HFFc6 (cell line): ENCODE results near the gene MFNG. TPM values are rescaled to one million over a fixed set of nuclear protein-coding genes. Genes with fewer than 3 reads are reported as not detected.

Experiments used
- DNase-seq: peaks from one replicate; pipeline ENCODE4 v3.0.0-alpha.2; 2018
- H3K27ac Mint-ChIP-seq: 2 replicates; pipeline ENCODE4 v1.8.0; 2020; ENCODE audit warnings: mild to moderate bottlenecking, mixed read lengths
- H3K27me3 Mint-ChIP-seq: 2 replicates; pipeline ENCODE4 v1.8.0; 2021; ENCODE audit warnings: mild to moderate bottlenecking, moderate library complexity, mixed read lengths; ENCODE audit not compliant: insufficient read depth
- H3K36me3 Mint-ChIP-seq: 2 replicates; pipeline ENCODE4 v1.8.0; 2021; ENCODE audit warnings: low read depth, mixed read lengths
- H3K4me1 Mint-ChIP-seq: 2 replicates; pipeline ENCODE4 v1.8.0; 2020; ENCODE audit warnings: low read depth, mixed read lengths
- H3K4me3 Mint-ChIP-seq: 2 replicates; pipeline ENCODE4 v1.8.0; 2020; ENCODE audit warnings: mild to moderate bottlenecking, moderate library complexity, mixed read lengths
- H3K9me3 Mint-ChIP-seq: 2 replicates; pipeline ENCODE4 v1.8.0; 2020; ENCODE audit warnings: mild to moderate bottlenecking, mixed read lengths
- CTCF ChIP-seq: fragments of 200-600 bp; sonication (generic); IDR thresholded peaks from 2 replicates; pipeline ENCODE4 v1.5.0; 2021; ENCODE audit warnings: antibody characterized with exemption, mild to moderate bottlenecking
- total RNA-seq, 6 experiments: library from RNA; stranded (reverse); fragmentation: NEBNext Ultra II Directional; extraction: Animal tissue kit (Norgen Biotek cat#: 25700); gene quantifications; 2 replicates in 1 of 6; 3 replicates in 5 of 6; pipeline ENCODE4 v1.2.3, GENCODE V29; 2021

The MFNG gene
- total RNA-seq, 6 experiments from 2014 or later = not detected

- peaks cover 30% of the 10 kb centered on the region for H3K36me3 Mint-ChIP-seq
- H3K4me3 Mint-ChIP-seq = no peak overlapping the region; the same call in 1 of the 2 replicates
- peaks cover 14% of the 10 kb centered on the region for H3K4me1 Mint-ChIP-seq
- DNase-seq = peak; percentile 28
- peaks cover 13% of the 10 kb centered on the region for H3K27me3 Mint-ChIP-seq
- no peak for TF ChIP-seq CTCF
- no peak overlapping the region for H3K27ac Mint-ChIP-seq
- peaks cover 24% of the 10 kb centered on the region for H3K9me3 Mint-ChIP-seq
Measured at GRCh38 chr22:37442537-37442936, 43.6 kb downstream of the MFNG start.

- Mint-ChIP-seq H3K4me1 (peaks cover 10% of the 10 kb centered on the region), H3K27me3 (peaks cover 16% of the 10 kb centered on the region), H3K4me3 (no peak overlapping the region), H3K36me3 (peaks cover 30% of the 10 kb centered on the region), H3K27ac (no peak overlapping the region), H3K9me3 (peaks cover 24% of the 10 kb centered on the region)
- no peak for TF ChIP-seq CTCF
- no peak for DNase-seq
Measured at GRCh38 chr22:37442135-37442534, 44.0 kb downstream of the MFNG start.

GRCh38 chr22:37440875-37441274 is 45.3 kb downstream of the MFNG start:
- H3K27ac Mint-ChIP-seq = no peak overlapping the region
- no peak for TF ChIP-seq CTCF
- H3K36me3 Mint-ChIP-seq = peaks cover 30% of the 10 kb centered on the region
- no peak overlapping the region for H3K4me3 Mint-ChIP-seq
- peaks cover 18% of the 10 kb centered on the region for H3K27me3 Mint-ChIP-seq
- DNase-seq = no peak
- peaks cover 9% of the 10 kb centered on the region; the same call in 1 of the 2 replicates for H3K4me1 Mint-ChIP-seq
- H3K9me3 Mint-ChIP-seq = peaks cover 24% of the 10 kb centered on the region

GRCh38 chr22:37439347-37439746 is 46.8 kb downstream of the MFNG start:
- Mint-ChIP-seq H3K4me3 (no peak overlapping the region), H3K36me3 (peaks cover 38% of the 10 kb centered on the region), H3K4me1 (peaks cover 11% of the 10 kb centered on the region), H3K27me3 (peaks cover 21% of the 10 kb centered on the region), H3K27ac (no peak overlapping the region), H3K9me3 (peaks cover 34% of the 10 kb centered on the region)
- TF ChIP-seq CTCF = no peak
- DNase-seq = no peak

- H3K4me1 Mint-ChIP-seq = peaks cover 26% of the 10 kb centered on the region
- H3K27ac Mint-ChIP-seq = no peak overlapping the region
- no peak overlapping the region for H3K4me3 Mint-ChIP-seq
- TF ChIP-seq CTCF = no peak
- H3K9me3 Mint-ChIP-seq = peaks cover 44% of the 10 kb centered on the region
- peaks cover 34% of the 10 kb centered on the region for H3K36me3 Mint-ChIP-seq
- DNase-seq = no peak
- H3K27me3 Mint-ChIP-seq = peaks cover 21% of the 10 kb centered on the region
Measured at GRCh38 chr22:37435970-37436603, 50.1 kb downstream of the MFNG start.
